GM18508 (cell line): ENCODE measurements around the gene MRLN.
"Not testable (repeated sequence)": the region's sequence is repeated elsewhere in the genome, so short reads cannot be mapped to it uniquely, and the experiment has no call there.

Source experiments
- ATAC-seq: cut with Tn5 transposase; IDR thresholded peaks from one replicate; pipeline ENCODE4 v1.9.1; 2021; ENCODE audit warnings: moderate number of reproducible peaks; ENCODE audit not compliant: insufficient read depth, unreplicated experiment

The MRLN gene

DNA sequence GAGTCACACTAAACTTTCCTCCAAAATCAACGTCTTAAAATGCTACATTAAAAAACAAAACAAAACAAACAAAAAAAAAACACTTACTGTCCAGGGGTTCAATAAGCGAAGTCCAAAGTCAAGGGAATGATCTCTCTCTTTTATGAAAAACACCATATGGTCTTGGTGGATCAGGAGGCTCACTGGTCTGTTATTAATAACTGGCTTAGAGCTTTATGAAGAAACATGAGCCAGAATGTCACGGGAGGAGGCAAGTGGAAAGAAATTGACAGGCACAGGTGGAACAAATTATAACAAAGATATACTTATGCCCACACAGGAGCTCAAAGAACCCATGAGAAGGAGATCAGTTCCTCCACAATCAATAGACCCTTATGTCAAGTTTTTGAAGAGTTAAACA, at the start of gene MRLN:
Gene MRLN (minus strand): TSS at position 189 of the 400 bp plus-strand sequence.
- ATAC-seq: no peak

DNA sequence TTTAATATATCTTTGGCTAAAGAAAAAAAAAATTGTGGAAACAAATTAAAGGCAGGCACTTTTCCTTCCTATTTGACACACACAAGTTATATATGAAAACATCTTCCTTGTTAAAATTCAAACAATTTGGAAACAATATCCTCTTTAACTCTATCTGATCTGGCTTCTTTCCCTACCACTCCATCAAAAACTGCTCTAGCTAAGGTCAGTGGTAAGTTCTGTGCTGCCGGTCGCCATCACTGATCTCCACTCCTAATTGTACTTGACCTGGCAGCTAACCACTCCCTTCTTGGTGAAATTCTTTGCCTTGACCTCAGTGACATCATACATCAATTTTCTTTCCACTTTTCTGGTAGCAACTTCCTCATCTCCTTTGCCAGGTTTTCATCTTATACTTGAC, 47.9 kb upstream of the MRLN start:
- ATAC-seq: no peak

GRCh38 chr10:59799421-59799820, 46.2 kb upstream of the MRLN start:
- ATAC-seq: no peak

DNA sequence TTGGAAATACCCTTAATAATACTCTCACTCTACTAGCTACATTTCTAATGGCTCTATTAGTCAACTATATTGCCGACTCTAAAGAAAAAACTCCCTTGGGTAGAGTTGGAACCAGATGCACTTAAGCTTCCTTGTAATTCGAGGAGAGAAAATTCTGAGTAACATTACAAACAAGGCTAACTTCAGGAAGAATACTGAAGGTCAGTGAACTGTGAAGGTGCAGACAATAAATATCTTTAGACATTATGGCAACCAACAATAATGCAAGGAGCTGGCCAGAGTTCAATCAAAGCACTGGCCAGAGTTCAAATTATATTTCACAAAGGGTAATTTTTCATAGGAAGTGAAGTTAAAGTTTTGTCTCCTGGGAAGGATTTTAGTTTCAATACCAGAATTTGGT, 40.7 kb upstream of the MRLN start:
- no peak for ATAC-seq

- ATAC-seq: no peak
These were observed 39.6 kb upstream of the MRLN start for GRCh38 chr10:59792812-59793211.

DNA sequence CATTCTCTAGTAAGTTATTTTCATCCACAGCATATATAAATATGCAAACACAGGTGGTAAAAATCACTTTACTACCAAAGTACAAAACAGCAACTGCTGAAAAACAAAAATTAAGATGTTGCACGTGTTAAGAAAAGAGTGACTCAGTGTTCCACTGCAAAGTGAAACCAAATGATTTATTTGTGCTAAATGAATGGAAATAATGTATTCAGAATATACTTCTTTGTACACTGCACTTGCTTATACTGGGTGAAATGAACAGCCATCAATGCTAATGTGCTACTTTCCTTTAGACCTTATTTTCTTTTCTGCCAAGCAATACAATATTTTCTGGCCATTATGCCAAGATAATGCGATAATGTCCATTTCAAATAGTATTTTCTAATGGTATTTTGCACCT, 38.3 kb upstream of the MRLN start:
- no peak for ATAC-seq

- not testable (repeated sequence) for ATAC-seq
These were observed 36.8 kb upstream of the MRLN start for GRCh38 chr10:59790080-59790479.

DNA sequence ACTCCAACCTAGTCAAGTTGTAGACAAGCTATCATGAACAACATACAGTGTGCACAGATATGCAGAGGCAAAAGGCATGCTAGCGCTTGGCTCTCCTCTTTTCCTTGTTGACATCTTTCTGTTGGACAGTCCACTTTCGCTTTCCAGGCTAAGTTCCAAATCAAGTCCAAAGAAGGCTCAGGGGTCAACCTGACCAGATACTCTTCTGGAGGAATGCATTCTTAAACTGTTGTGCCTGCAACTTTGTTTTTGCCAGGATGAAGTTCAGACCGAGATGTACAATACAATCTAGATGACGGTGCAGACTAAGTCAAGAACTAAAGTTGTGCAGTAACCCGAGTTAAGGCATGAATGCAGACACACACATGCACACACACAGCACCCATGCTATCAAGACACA, 35.7 kb upstream of the MRLN start:
- not testable (repeated sequence) for ATAC-seq

GRCh38 chr10:59787032-59787431, 33.8 kb upstream of the MRLN start:
- ATAC-seq: not testable (repeated sequence)

- not testable (repeated sequence) for ATAC-seq
These were observed 32.2 kb upstream of the MRLN start for GRCh38 chr10:59785476-59785875.

- ATAC-seq: no peak
These were observed 28.3 kb upstream of the MRLN start for GRCh38 chr10:59781511-59781910.

GRCh38 chr10:59779756-59780533, 26.7 kb upstream of the MRLN start:
- no peak for ATAC-seq

DNA sequence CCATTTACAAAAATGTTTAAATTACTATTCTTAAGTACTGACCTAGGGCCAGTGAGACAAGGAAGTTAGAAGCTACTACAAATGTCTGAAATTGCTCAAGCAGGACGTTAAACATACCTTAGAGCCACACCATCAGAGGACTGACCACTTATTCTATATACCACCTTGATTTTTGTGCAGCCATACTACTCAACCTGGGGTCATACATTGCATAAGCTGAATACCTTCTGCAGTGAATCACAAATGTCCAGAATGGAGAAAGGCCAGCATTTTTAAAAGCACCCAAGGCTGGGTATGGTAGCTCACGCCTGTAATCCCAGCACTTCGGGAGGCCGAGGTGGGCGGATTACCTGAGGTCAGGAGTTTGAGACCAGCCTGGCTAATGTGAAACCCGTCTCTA, 21.2 kb upstream of the MRLN start:
- ATAC-seq: no peak

GRCh38 chr10:59773088-59773487, 19.8 kb upstream of the MRLN start:
- no peak for ATAC-seq

DNA sequence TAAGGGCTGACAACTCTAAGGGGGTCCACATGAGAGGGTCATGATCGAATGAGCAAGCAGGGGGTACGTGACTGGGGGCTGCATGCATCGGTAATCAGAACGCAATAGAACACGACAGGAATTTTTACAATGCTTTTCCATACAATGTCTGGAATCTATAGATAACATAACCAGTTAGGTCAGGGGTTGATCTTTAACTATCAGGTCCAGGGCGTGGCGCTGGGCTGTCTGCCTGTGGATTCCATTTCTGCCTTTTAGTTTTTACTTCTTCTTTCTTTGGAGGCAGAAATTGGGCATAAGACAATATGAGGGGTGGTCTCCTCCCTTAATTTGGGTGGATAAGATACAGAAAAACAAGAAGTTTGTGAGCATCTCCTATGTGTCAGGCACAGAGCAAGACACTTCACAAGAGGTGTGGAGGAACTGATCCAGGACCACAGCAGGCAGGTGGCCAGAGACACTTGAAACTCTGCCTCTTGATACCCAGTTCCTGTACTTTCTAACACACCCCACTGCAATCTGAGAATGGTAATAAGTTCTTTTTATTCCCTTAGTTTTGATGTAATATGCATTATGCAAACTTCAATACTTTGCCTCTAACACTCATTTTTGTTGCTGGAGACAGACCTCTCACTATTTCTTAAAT, 18.0 kb upstream of the MRLN start:
- ATAC-seq: no peak

GRCh38 chr10:59770689-59771088, 17.4 kb upstream of the MRLN start:
- no peak for ATAC-seq

- no peak for ATAC-seq
These were observed 9.2 kb upstream of the MRLN start for GRCh38 chr10:59762505-59762904.

DNA sequence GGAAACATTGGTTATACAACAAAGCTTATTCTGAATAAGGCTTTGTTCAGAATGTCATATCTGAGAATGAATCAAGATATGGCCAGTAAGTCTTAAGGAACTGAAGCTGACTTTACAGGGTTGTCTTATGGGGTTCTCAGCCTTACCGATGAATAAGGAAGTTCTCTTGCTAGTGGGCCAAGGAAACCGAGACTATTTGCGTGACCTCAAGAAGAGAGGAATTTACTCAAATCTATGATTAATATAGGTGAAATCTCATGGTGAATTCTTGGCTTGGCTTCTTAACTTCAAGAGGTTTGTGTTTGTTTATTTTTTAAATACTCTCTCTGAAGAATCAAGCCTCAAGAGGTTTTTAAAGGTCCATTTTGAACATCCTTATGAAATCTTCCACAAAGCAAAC, 4.7 kb upstream of the MRLN start:
- no peak for ATAC-seq

DNA sequence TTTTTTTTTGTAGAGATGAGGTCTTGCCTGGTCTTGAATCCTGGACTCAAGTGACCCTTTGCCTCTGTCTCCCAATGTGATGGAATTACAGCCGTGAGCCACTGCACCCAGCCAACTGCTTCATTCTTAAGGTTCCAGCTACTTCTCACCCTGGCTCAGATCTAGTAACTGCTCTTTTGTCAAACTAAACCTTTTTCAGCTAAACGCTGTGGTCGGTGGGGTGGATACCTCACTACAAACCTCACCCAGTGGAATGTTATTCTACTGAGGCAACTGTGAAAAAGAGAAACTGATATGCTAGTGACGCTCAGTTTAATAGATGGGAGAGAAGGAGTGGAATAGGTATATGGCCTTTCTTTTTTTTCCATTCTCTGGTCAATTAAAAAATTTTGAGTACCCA, 1.7 kb upstream of the MRLN start:
- no peak for ATAC-seq

DNA sequence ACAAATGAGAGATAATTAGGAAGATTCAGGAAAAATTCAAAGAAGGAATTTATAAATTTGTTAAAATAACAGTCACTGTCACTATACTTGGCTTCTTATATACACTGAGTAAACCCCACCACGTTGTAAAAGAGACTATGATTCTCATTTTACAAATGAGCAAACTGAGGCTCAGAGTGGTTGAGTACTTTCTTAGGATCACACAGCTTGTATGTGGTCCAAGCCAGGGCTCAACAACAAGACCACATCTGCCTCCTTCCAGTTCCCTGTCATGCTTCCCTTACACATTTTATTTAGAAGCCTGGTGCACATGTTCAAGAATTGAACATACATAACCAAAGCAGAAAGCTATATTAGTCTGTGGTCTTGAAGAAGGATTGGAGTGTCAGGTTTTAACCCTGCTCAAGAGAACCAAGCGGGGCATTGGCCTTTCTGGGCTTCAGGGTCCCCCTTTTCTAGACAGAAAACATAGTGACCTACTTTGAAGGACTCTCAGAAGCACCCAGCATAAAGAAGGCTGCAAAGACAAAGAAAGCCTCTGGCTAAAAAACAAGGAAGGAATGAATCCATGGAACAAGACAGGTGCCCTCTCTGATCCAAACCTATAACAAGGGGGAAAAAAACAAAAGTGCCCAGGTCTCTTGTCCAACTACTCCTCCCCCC, 846 bp downstream of the MRLN start:
- no peak for ATAC-seq

GRCh38 chr10:59750155-59750945, 2.9 kb downstream of the MRLN start:
- no peak for ATAC-seq
